Cardiac muscle cell (in vitro differentiated cells and primary cell): ENCODE data around the gene ZIC4. TPM values are rescaled to one million over a fixed set of nuclear protein-coding genes. Genes with fewer than 3 reads are reported as not detected.

Experiments used
- DNase-seq, 2 donors: peaks; one replicate each; pipeline versions ENCODE4 v3.0.0 to v3.0.0-alpha.2; 2010 to 2017; ENCODE audit warnings: low read depth in 1 of 2, low spot score in 1 of 2
- H3K27ac ChIP-seq: fragments of 200-600 bp; sonication (generic); 2 replicates; pipeline ENCODE4 v1.5.1; 2016
- H3K27me3 ChIP-seq: fragments of 200-600 bp; sonication (generic); 2 replicates; pipeline ENCODE4 v1.6.0; 2016; ENCODE audit warnings: control low read depth
- H3K36me3 ChIP-seq: fragments of 200-600 bp; sonication (generic); 2 replicates; pipeline ENCODE4 v1.5.1; 2016; ENCODE audit warnings: control low read depth
- H3K4me1 ChIP-seq: fragments of 200-600 bp; sonication (generic); 2 replicates; pipeline ENCODE4 v1.8.1; 2017; ENCODE audit warnings: low read depth, mild to moderate bottlenecking, mixed run types
- H3K4me3 ChIP-seq: fragments of 200-600 bp; sonication (generic); 2 replicates; pipeline ENCODE4 v1.5.1; 2016; ENCODE audit warnings: mild to moderate bottlenecking
- H3K9me3 ChIP-seq: fragments of 200-600 bp; sonication (generic); 2 replicates; pipeline ENCODE4 v1.5.1; 2017; ENCODE audit warnings: low read depth, mild to moderate bottlenecking, control low read depth
- polyA plus RNA-seq: library from polyadenylated mRNA; unstranded; fragments of >200 nt; fragmentation: Nextera tagmentation; extraction: Ambion mirVana; gene quantifications from 2 replicates; pipeline ENCODE4 v1.2.1, GENCODE V29; 2016
- total RNA-seq: library from RNA; depleted of rRNA; stranded (reverse); fragments of >200 nt; gene quantifications from 2 replicates; pipeline ENCODE4 v1.2.3, GENCODE V29; 2016
- TF ChIP-seq, protein P1 (sequence below): IDR thresholded peaks from 2 replicates; pipeline ENCODE4 v1.5.1; 2012; ENCODE audit warnings: low read depth, mild to moderate bottlenecking, low read length

Gene ZIC4
- total and polyA plus RNA-seq, 2 experiments from 2014 or later, result not detected

DNA sequence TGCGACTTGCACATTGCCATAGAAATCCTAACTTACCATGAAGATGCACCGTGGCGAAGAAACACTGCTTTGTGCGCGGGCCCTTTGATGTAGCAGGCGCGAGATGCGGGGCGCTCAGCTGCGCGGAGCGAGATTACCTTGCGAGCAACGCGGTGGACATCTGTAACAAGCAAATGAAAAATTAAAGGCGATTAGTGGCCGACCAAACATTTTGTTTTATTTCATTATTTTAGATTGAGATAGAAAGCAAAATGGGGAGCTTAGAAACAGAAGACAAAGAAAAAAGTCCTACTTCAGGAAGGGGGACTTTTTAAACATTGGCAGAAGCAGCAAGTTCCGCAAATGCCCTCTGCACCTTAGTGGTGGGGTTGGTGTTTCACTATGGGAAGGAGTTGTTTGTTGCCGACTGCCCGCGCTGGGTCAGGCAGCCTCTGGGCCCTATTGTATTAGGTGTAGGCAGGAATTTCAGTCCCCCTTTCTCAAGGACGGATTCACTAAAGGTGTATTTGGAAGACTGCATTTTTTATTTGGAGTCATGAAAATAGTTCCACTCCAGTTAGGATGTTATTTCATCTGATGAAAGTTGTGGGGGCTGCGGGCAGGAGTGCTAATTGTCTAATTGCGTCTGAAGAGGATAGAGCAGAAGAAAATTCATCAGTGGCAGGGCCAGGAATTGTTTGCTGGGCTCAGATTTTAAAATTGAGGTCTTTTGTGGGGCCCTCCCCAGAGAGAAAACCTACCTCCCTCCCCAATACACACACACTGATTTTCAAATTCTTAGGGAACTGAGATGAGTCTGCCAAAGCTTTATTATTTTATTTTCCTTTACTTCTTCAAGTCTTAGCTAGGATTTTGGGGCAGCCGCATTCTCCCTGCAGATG, 17.4 kb downstream of the ZIC4 start:
- TF ChIP-seq, protein P1, sequence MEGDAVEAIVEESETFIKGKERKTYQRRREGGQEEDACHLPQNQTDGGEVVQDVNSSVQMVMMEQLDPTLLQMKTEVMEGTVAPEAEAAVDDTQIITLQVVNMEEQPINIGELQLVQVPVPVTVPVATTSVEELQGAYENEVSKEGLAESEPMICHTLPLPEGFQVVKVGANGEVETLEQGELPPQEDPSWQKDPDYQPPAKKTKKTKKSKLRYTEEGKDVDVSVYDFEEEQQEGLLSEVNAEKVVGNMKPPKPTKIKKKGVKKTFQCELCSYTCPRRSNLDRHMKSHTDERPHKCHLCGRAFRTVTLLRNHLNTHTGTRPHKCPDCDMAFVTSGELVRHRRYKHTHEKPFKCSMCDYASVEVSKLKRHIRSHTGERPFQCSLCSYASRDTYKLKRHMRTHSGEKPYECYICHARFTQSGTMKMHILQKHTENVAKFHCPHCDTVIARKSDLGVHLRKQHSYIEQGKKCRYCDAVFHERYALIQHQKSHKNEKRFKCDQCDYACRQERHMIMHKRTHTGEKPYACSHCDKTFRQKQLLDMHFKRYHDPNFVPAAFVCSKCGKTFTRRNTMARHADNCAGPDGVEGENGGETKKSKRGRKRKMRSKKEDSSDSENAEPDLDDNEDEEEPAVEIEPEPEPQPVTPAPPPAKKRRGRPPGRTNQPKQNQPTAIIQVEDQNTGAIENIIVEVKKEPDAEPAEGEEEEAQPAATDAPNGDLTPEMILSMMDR, result no peak
- H3K4me3 ChIP-seq, result no peak overlapping the region
- H3K9me3 ChIP-seq, result no peaks in the 10 kb centered on the region
- no peak overlapping the region for H3K27ac ChIP-seq
- H3K36me3 ChIP-seq, result no peaks in the 10 kb centered on the region
- H3K4me1 ChIP-seq, result peaks cover 11% of the 10 kb centered on the region
- H3K27me3 ChIP-seq, result peaks cover 100% of the 10 kb centered on the region
- DNase-seq, result no peak

DNA sequence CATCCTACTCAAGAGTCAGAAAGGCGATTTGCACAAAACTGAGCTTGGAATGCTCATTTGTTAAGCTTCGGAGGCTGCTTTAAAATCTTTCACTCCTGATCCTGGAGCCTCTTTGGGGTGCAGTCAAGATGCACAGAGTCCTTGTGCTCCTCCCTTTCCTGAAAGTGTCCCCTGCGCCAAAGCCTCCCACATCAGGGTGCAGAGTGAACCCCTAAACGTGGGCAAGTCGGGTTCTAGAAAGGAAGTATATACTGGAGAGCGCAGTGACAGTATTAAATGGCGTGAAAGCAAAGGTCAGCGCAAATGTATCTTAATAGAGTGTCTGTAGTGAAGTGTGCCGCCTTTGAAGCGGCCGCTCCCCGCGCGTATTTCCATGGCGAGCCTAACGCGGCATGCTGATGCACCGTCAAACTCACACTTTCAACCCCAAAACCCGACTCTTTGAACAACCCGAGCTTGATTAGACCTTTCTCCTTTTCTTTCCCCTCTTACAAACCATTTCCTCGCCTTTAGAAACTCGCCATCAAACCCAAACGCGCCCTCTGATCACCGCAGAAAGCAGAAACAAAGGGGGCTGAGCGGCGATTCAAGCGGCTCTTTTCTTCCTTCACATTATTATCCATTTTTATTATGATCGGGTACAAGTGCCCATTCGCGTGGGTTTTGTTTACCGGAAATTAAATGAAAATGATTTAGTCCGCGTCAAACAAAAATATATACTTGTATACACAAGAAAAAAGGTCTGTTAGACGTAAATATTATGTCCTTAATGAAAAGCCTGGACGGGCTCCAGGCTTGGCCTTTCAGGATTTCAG, 18.3 kb downstream of the ZIC4 start:
- Histone ChIP-seq H3K4me3 (no peak overlapping the region), H3K27ac (no peak overlapping the region)

DNA sequence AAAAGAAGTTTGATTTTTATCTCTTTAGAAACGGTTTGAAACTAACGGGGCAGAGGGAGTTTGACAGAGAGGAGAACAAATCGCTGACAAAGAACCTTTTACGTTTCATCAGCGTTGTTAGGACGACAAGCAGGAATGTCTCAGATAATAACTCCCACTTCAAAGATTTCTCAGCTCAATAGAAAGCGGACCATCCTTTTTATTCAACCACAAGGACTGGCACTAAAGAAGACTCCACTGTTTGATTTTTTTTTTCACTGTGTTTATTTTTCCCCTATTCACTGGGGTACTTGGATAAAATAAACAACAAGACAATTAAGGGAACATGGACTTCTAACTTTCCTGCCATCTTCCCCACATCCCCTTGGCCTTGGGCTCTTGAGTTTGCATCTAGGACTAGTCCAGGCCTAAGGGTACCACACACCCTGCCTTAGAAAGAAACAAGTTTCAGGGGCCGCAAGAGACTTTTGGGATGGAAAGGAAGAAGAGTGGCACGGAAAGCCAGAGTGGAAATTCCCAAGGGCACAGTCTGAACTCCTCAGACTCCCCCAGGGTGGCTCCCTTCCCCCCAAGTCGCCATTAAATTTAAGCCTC, 19.0 kb downstream of the ZIC4 start:
- H3K27ac ChIP-seq, result no peak overlapping the region
- no peaks in the 10 kb centered on the region for H3K9me3 ChIP-seq
- H3K4me1 ChIP-seq, result no peaks in the 10 kb centered on the region
- no peaks in the 10 kb centered on the region for H3K36me3 ChIP-seq
- TF ChIP-seq, protein P1, result no peak
- no peak overlapping the region for H3K4me3 ChIP-seq
- H3K27me3 ChIP-seq, result peaks cover 100% of the 10 kb centered on the region
- no peak for DNase-seq

More for the DNA sequence above, 18.3 kb downstream of the ZIC4 start:
- H3K27me3 ChIP-seq, result peaks cover 100% of the 10 kb centered on the region
- TF ChIP-seq, protein P1, result no peak
- H3K36me3 ChIP-seq, result no peaks in the 10 kb centered on the region
- no peak for DNase-seq
- no peaks in the 10 kb centered on the region for H3K9me3 ChIP-seq
- peaks cover 3% of the 10 kb centered on the region for H3K4me1 ChIP-seq

DNA sequence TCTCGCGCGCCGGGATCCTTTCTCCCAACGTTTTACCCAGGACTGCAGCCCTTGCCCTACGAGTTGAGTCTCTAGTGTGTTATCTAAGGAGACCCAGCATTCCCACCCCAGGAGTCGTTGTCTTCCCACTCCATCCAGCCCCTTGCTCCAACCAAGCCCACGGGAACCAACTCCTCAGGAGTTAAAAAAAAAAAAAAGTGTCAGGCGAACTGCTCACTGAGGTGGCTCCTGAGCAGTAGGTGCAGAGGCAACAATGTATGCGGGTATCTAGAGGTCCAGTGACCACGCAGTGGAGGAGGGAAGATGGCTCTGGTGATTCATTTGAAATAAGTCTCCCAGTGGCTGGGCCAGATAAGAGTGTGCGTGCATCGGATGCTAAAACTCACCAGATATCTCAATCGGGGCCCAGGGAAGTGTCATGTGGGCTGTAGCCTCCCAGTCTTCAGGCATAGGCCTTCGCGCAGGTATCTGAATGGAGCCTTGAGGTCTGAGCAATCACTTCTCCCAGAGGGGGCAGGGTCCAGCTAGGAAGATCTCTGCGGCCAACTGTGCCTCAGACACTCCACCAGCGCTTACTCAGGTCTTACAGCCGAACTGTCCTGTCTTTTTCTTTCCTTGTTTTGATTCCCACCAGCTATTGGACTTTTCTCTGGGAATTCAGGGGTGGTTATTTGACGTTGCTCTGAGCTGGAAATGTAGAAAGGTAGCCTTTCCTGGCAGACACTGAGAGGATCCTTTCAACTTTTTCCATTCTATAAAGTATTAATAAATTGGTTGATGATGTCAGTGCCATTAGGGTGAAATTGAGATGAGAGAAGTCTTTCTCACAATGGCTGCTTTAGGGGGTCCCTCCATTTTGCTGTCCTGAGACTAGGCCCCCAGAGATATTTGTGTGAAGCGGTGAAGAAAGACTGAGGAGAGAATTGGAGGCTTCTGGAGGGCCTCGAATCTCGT, 21.0 kb downstream of the ZIC4 start:
- no peak for DNase-seq
- H3K27ac ChIP-seq, result no peak overlapping the region
- H3K4me3 ChIP-seq, result no peak overlapping the region
- peaks cover 100% of the 10 kb centered on the region for H3K27me3 ChIP-seq
- no peaks in the 10 kb centered on the region for H3K9me3 ChIP-seq
- H3K36me3 ChIP-seq, result no peaks in the 10 kb centered on the region
- no peaks in the 10 kb centered on the region for H3K4me1 ChIP-seq
- TF ChIP-seq, protein P1, result no peak
